ENCODE results near the gene CTSS.
"Not testable (repeated sequence)": the region's sequence is repeated elsewhere in the genome, so short reads cannot be mapped to it uniquely, and the experiment has no call there.

CTSS gene

GRCh38 chr1:150777544-150777943 lies 12.0 kb upstream of the CTSS start:
- DNase-seq (ENCODE audit: low read depth): no peak
- no peak for TF ChIP-seq CTCF (IDR thresholded peaks at IDR 0.05; ENCODE audit: control insufficient read depth, insufficient read depth, low read depth, low read length, missing control alignments)

DNA sequence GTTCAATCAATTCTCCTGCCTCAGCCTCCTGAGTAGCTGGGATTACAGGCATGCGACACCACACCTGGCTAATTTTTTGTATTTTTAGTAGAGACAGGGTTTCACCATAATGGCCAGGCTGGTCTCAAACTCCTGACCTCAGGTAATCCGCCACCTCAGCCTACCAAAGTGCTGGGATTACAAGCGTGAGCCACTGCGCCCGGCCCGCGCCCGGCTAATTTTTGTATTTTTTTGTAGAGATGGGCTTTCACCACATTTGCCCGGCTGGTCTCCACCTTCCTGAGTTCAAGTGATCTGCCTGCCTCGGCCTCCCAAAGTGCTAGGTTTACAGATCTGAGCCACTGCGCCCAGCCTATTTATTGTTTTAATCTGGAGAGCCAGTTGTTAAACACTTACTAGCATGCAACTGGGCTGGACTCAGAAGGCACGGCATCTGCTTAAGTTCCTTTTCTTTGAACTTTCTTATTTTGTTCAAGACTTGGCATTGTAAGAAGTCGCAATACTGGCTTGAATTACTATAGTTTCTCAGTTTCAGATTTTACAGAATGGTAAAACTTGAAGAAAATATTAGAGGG lies 10.4 kb upstream of the CTSS start:
- H3K4me3 ChIP-seq (ENCODE audit: control insufficient read depth, low read depth, low read length); DNase-seq (ENCODE audit: low read depth): not testable (repeated sequence)

More at GRCh38 chr1:150777544-150777943, 12.0 kb upstream of the CTSS start:
- H3K4me3 ChIP-seq (ENCODE audit: control insufficient read depth, low read depth, low read length): no peak overlapping the region

- no peak overlapping the region for H3K4me3 ChIP-seq (ENCODE audit: control insufficient read depth, low read depth, low read length)
- DNase-seq (ENCODE audit: low read depth): no peak
- no peak for TF ChIP-seq CTCF (IDR thresholded peaks at IDR 0.05; ENCODE audit: control insufficient read depth, insufficient read depth, low read depth, low read length, missing control alignments)
Observed at GRCh38 chr1:150775276-150775675, 9.7 kb upstream of the CTSS start.

- TF ChIP-seq CTCF (IDR thresholded peaks at IDR 0.05; ENCODE audit: control insufficient read depth, insufficient read depth, low read depth, low read length, missing control alignments): no peak
- DNase-seq (ENCODE audit: low read depth): no peak
- H3K4me3 ChIP-seq (ENCODE audit: control insufficient read depth, low read depth, low read length): no peak overlapping the region
Observed at GRCh38 chr1:150772326-150772725, 6.7 kb upstream of the CTSS start.

GRCh38 chr1:150767704-150768103 lies 2.1 kb upstream of the CTSS start:
- H3K4me3 ChIP-seq (ENCODE audit: control insufficient read depth, low read depth, low read length); DNase-seq (ENCODE audit: low read depth): not testable (repeated sequence)

GRCh38 chr1:150765977-150766301 lies 361 bp upstream of the CTSS start:
- H3K4me3 ChIP-seq (ENCODE audit: control insufficient read depth, low read depth, low read length); DNase-seq (ENCODE audit: low read depth): not testable (repeated sequence)

GRCh38 chr1:150764617-150765101 lies 919 bp downstream of the CTSS start:
- no peak for TF ChIP-seq CTCF (IDR thresholded peaks at IDR 0.05; ENCODE audit: control insufficient read depth, insufficient read depth, low read depth, low read length, missing control alignments)
- DNase-seq (ENCODE audit: low read depth): peak; percentile 47
- H3K4me3 ChIP-seq (ENCODE audit: control insufficient read depth, low read depth, low read length): no peak overlapping the region

DNA sequence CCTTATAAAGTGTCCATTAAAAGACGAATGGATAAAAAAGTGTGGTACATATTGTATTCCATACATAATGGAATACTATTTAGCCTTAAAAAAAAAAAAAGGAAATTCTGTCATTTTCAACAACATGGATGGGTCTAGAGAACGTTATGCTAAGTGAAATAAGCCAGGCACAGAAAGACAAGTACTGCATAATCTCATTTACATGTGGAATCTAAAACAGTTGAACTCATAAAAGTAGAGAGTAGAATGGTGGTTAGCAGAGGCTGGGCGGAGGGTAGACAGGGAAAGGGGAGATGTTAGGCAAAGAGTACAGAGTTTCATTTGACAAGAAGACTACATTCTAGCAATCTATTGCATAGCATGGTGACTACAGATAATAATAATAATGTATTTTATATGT lies 2.6 kb downstream of the CTSS start:
- H3K4me3 ChIP-seq (ENCODE audit: control insufficient read depth, low read depth, low read length): no peak overlapping the region
- no peak for DNase-seq (ENCODE audit: low read depth)
- no peak for TF ChIP-seq CTCF (IDR thresholded peaks at IDR 0.05; ENCODE audit: control insufficient read depth, insufficient read depth, low read depth, low read length, missing control alignments)

Measured in AG09309 (cell line).